Measurements from ENCODE around the gene ODF2L. TPM values are rescaled to one million over a fixed set of nuclear protein-coding genes. Genes with fewer than 3 reads are reported as not detected.
A peak's percentile ranks its signal among the peaks of the same experiment; 100 is the strongest.

Gene ODF2L, protein sequence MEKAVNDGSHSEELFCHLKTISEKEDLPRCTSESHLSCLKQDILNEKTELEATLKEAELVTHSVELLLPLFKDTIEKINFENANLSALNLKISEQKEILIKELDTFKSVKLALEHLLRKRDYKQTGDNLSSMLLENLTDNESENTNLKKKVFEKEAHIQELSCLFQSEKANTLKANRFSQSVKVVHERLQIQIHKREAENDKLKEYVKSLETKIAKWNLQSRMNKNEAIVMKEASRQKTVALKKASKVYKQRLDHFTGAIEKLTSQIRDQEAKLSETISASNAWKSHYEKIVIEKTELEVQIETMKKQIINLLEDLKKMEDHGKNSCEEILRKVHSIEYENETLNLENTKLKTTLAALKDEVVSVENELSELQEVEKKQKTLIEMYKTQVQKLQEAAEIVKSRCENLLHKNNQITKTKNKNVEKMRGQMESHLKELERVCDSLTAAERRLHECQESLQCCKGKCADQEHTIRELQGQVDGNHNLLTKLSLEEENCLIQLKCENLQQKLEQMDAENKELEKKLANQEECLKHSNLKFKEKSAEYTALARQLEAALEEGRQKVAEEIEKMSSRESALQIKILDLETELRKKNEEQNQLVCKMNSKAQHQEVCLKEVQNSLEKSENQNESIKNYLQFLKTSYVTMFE
- 26.7 to 34.4 TPM (median 28.2 TPM) in 3 replicates for total RNA-seq
- long read RNA-seq, partial matches to known transcripts, result 1 of 21 reads
- long read RNA-seq, other reads (novel, unspliced or antisense), result 18 of 21 reads

DNA sequence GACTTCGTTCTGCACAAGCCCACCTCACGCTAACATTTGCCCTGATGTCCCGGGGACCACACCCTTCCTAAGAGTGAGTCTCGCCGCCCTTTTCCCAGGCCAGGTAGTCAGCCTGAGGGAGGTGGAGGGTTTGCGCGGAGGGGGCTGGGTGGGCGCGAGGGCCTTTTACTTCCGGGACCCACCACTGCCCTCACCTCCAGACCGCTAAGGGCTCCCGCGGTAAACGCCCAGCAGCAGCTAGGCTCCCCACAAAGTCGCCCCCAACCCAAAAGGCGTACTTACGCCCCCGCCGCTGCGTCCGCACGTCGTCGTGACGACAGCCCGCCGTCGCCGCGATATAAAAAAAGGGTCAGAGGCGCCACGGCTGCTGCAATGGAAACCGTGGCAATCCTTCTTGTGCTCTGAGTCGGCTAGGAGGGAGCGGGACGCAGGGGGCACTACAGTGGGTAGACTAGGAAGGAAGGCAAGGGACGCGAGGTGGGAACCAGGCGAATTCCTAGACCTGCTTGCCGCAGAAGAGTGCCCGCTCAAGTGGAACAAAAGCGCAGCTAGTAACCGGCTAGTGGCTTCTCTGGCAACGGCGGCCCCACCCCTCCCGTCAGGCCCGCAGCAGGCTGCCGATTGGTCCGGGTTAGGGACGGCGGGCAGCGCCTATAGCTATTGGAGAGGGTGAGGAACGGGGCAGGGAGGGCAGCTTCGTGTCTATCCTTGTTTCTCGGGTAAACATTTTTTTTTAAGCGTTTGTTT lies at the start of gene ODF2L:
Gene ODF2L (minus strand): TSS at position 573 of the 747 bp plus-strand sequence. CDS start 9,296 bp downstream, outside the sequence.
- TF ChIP-seq CTCF (IDR thresholded peaks at IDR 0.05), result no peak
- Mint-ChIP-seq H3K4me3 (ENCODE audit: unreplicated experiment) (peak within 1 kb of the TSS; percentile 91), H3K9me3 (ENCODE audit: low read depth) (peaks cover 6% of the 10 kb centered on the region), H3K36me3 (ENCODE audit: low read depth) (peaks cover 2% of the 10 kb centered on the region), H3K4me1 (ENCODE audit: low read depth) (peaks cover 32% of the 10 kb centered on the region), H3K27ac (ENCODE audit: unreplicated experiment) (peak within 1 kb of the TSS; percentile 97), H3K27me3 (ENCODE audit: low read depth) (peaks cover 6% of the 10 kb centered on the region)
- DNase-seq (ENCODE audit: low spot score), result peak; percentile 97

GRCh38 chr1:86445919-86446318 lies 49.8 kb upstream of the ODF2L start:
- TF ChIP-seq CTCF (IDR thresholded peaks at IDR 0.05), result no peak
- DNase-seq (ENCODE audit: low spot score), result no peak
- H3K36me3 Mint-ChIP-seq (ENCODE audit: low read depth), result no peaks in the 10 kb centered on the region
- H3K4me3 Mint-ChIP-seq (ENCODE audit: unreplicated experiment), result no peak overlapping the region
- H3K27ac Mint-ChIP-seq (ENCODE audit: unreplicated experiment), result no peak overlapping the region
- peaks cover 5% of the 10 kb centered on the region for H3K4me1 Mint-ChIP-seq (ENCODE audit: low read depth)
- no peaks in the 10 kb centered on the region for H3K9me3 Mint-ChIP-seq (ENCODE audit: low read depth)
- no peaks in the 10 kb centered on the region for H3K27me3 Mint-ChIP-seq (ENCODE audit: low read depth)

DNA sequence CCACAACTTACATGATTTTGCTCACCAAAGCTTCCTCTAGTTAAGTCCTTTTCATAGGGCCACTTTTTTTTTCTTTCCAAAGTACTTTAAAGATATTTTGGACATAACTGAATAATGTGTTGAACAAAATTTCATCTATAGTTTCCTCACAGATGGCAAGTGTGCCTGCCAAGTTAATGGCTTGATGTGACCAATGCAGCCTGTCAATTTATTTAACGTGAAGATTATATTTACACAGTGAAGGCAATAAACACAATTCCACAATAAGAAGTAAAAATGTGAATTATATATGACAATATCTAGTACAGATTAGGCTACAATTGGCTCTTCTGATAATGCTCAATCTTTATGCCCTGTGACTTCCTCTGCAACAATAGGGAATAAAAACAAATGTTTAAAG lies 45.9 kb upstream of the ODF2L start:
- H3K27ac Mint-ChIP-seq (ENCODE audit: unreplicated experiment), result no peak overlapping the region
- TF ChIP-seq CTCF (IDR thresholded peaks at IDR 0.05), result no peak
- H3K4me1 Mint-ChIP-seq (ENCODE audit: low read depth), result peaks cover 3% of the 10 kb centered on the region

DNA sequence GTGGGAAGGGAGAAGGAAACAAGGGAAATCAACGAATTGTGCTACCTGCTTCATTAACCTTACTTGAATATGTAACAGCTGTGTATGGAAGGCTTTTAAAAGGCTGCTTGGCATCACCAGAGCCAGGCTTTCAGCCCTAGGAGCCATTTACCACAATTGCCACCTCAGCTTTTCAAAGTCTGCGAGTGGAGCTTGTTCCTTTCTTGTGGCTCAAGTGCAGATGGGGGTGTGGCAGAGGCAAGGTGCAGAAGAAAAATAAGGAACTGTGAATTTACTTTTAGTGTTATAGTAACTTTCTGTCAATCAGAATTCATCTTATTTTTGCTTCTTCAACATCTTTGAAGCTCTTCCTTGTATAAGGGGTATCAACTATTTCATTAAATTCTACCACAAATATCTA lies 45.5 kb upstream of the ODF2L start:
- no peaks in the 10 kb centered on the region for H3K9me3 Mint-ChIP-seq (ENCODE audit: low read depth)
- TF ChIP-seq CTCF (IDR thresholded peaks at IDR 0.05), result no peak
- peaks cover 10% of the 10 kb centered on the region for H3K27me3 Mint-ChIP-seq (ENCODE audit: low read depth)
- H3K36me3 Mint-ChIP-seq (ENCODE audit: low read depth), result no peaks in the 10 kb centered on the region
- no peak overlapping the region for H3K27ac Mint-ChIP-seq (ENCODE audit: unreplicated experiment)
- no peak overlapping the region for H3K4me3 Mint-ChIP-seq (ENCODE audit: unreplicated experiment)
- no peak for DNase-seq (ENCODE audit: low spot score)
- peaks cover 3% of the 10 kb centered on the region for H3K4me1 Mint-ChIP-seq (ENCODE audit: low read depth)

More for the DNA sequence above, 45.9 kb upstream of the ODF2L start:
- no peak for DNase-seq (ENCODE audit: low spot score)
- Mint-ChIP-seq H3K36me3 (ENCODE audit: low read depth) (no peaks in the 10 kb centered on the region), H3K4me3 (ENCODE audit: unreplicated experiment) (no peak overlapping the region), H3K9me3 (ENCODE audit: low read depth) (no peaks in the 10 kb centered on the region), H3K27me3 (ENCODE audit: low read depth) (peaks cover 10% of the 10 kb centered on the region)

DNA sequence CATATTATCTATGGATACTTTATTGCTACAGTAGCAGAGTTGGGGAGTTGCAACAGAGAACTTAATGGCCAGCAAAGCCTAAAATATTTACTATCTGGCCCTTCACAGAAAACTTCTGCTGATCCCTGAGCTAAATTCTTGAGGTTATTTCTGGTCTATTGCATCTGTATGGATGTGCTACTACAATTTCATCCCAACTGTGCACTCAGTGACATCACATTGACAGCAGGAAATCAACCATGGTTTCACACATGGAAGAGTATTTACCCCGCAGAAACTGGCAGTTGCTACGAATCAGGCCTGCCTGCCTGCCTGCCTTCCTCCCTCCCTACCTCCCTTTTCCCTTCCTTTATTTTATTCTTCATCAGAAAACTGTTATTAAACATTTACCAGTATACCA lies 39.9 kb upstream of the ODF2L start:
- peaks cover 12% of the 10 kb centered on the region for H3K27me3 Mint-ChIP-seq (ENCODE audit: low read depth)
- H3K27ac Mint-ChIP-seq (ENCODE audit: unreplicated experiment), result no peak overlapping the region
- H3K9me3 Mint-ChIP-seq (ENCODE audit: low read depth), result no peaks in the 10 kb centered on the region
- no peaks in the 10 kb centered on the region for H3K36me3 Mint-ChIP-seq (ENCODE audit: low read depth)
- H3K4me1 Mint-ChIP-seq (ENCODE audit: low read depth), result no peaks in the 10 kb centered on the region
- no peak overlapping the region for H3K4me3 Mint-ChIP-seq (ENCODE audit: unreplicated experiment)
- DNase-seq (ENCODE audit: low spot score), result no peak
- TF ChIP-seq CTCF (IDR thresholded peaks at IDR 0.05), result no peak
